Measurements from ENCODE around the gene MAP2K7.

The MAP2K7 gene

DNA sequence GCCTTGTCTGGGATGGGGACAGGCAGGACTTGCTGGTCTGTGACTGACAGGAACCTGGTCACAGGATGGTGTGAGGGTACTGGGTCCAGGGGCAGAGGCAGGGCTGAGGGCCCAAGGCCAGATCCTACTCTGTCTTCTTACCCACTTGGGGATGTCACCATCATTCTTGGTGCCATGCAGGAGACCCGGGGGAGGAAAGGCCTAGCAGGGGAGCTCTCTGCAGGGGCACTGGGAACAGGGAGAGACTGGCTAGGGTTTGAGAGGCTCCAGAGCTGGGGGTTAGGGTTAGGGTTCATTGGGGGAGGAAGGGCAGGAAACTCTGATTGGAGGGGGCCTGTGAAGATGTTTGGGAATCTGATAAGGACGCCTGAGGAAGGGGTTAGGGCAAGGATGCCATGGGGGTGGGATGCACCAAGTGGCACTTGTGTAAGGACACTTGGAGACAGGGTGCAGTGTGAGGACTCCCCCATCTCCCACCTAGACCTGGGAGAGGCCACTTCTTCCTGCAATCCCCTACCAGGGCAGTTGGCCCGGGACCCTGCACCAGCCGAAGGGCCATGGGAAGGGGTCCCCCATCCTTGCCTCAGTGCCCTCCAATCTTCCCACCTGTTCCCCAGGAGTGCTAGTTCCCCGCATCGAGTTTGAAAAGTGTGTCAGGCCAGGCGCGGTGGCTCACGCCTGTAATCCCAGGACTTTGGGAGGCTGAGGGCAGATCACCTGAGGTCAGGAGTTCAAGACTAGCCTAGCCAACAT, 36.4 kb upstream of the MAP2K7 start:
- DNase-seq = no peak

GRCh38 chr19:7868326-7868670, 35.4 kb upstream of the MAP2K7 start:
- no peak for DNase-seq

GRCh38 chr19:7868671-7869452, 34.8 kb upstream of the MAP2K7 start:
- no peak for DNase-seq

DNA sequence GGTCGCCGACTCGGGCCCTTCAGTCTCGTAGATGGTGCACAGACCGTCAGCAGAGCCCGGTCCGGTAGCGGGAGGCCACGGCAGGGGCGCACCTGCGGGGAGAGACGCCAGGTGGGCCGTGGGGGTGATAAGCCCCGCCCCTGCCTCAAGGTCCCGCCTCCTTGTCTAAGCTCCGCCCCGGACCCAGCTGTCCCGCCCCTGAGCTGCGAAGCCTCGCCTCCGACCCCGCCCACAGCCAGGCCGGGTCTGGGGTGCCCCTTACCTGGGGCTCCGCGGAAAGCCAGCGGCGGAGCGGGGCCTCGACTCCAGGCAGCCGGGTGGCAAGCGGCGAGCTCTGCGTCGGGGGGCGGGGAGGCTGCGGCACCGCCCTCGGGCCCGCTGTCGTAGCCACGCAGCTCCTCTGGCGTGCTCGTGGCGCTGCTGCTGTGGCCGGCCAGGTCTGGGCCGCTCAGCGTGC, 34.2 kb upstream of the MAP2K7 start:
- no peak for DNase-seq

DNA sequence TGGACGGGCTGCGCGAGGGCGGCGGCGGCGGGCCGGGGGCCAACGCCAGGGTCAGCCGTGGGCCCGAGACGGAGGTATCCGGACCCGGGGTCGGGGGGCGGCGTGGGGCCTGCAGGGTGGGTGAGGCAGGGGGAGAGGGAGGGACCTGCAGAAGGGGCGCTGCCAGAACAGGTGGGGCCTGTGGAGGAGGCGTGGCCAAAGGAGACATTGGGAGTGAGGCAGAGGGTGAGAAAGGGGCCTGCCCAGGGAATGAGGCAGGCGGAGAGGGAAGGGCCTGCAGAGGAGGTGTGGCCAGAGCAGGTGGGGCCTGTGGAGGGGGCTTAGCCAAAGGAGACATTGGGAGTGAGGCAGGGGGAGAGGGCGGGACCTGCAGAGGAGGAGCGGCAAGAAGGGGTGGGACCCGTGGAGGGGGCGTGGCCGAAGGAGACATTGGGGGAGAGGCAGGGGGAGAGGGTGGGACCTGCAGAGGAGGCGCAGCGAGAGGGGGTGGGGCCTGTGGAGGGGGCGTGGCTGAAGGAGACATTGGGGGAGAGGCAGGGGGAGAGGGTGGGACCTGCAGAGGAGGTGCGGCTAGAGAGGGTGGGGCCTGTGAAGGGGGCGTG, 33.7 kb upstream of the MAP2K7 start:
- no peak for DNase-seq

GRCh38 chr19:7870571-7871436, 32.9 kb upstream of the MAP2K7 start:
- DNase-seq = no peak

DNA sequence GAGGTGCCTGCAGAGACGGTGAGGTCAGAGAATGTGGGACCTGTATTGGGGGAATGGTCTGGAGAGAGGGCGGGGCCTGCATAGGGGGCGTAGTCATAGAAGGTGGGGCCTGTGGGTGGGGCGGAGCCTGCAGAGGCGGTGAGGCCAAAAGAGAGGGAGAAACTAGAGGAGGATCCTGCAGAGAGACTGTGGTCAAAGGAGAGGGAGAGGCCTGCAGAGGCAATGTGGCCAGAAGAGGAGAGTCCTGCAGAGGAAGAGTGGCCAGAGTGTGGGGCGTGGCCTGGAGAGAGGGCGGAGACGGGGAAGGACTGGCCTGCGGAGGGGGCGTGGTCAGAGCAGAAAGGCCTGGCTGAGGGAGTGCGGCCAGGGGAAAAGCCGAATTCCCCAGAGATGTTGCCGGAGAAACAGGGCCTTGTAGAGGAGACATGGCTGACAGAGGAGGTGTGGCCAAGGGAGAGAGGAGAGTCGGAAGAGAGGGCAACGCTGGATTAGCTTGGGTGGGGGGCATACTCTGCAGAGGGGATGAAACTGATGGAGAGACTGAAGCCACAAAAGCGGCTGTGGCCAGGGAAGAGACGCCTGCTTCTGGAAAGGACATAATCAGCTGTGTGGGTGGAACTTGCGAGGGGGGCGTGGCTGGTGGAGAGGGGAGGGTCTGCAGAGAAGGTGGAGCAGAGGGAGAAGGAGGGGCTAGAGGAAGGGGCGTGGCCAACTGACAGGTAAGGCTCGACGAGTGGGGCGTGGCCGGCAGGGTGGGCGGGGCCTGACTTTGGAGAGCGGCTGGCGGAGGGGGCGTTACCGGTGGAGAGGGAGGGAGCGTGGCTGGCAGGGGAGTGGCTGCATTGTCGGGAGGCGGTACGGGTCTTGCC, 32.0 kb upstream of the MAP2K7 start:
- DNase-seq = peak; percentile 90

DNA sequence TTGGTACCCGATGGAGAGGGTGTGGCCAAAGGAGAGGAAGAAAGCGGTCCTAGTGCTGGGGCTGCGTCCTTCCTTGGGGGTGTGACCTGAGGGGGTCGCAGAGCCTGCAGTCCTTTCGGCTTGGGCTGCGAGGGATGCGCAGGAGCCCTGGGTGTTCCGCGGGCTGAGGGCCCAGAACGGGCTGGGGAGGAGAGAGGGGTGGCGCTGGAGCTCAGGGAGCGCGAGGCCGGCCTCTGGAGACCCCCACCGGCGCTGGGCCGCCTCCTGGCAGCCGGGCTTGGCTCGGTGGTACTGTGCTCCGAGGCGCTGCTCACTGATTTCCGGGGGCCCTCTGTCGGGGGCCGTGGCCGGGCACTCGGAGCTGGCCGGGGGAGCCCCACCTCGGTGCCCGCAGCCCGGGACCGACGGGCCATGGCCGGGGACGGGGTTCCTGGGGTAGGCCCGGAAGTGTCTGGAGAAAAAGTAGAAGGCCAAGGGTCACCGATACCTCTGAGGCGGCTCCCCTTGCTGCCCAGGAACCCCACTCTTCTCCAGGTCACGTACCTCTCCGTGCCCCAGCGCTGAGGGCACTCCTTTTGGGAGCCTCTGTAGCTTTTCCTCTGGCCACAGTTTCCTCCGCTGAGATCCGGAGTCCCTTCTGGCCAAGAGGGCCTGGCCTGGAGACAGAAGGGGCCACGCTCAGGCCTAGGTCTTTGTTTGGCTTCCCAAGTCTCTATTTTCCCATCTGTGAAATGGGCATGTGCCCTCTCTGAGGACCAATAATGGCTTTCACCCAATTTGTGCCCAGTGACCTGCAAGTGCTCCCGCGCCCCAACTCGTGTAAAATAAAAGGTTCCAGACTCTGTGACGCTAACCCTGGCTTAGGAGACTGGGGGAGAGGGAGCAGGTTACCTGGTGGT, 31.1 kb upstream of the MAP2K7 start:
- no peak for DNase-seq

DNA sequence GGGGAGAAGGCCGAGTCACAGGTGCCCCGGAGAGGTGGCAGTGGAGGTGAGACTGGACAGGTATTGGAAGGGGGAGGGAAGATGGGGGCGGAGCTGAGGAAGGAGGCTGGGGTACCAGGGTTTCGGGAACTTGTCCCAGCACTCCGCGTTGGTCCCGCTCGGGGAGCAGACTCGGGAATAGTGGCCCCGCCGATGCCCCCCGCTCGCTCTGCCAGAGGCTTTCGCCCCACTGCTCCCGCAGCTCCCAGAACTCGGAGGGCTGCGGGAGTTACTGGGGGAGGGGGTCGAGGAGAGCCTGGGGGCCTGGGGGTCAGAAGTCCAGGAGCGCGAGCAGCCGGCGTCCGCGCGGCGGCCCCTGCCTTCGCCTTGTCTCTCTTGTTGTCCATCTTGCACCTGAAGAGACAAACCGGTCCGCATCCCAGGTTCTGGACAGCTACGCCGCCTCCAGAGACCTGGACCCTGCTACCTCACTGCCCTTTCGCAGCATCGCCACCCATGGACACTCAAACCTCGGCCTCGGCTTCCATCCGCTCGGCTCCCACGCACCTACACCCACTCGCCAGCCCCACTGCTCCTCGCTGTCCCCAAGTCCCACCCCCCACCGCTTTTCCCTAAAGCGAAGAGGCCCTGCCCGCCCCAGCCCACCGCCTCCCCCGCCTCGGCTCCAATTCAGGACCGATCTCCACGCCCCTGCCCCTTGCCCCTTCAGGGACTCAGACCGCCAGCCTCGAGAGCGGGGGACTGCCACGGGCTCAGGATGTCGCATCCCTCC, 30.2 kb upstream of the MAP2K7 start:
- DNase-seq = no peak

DNA sequence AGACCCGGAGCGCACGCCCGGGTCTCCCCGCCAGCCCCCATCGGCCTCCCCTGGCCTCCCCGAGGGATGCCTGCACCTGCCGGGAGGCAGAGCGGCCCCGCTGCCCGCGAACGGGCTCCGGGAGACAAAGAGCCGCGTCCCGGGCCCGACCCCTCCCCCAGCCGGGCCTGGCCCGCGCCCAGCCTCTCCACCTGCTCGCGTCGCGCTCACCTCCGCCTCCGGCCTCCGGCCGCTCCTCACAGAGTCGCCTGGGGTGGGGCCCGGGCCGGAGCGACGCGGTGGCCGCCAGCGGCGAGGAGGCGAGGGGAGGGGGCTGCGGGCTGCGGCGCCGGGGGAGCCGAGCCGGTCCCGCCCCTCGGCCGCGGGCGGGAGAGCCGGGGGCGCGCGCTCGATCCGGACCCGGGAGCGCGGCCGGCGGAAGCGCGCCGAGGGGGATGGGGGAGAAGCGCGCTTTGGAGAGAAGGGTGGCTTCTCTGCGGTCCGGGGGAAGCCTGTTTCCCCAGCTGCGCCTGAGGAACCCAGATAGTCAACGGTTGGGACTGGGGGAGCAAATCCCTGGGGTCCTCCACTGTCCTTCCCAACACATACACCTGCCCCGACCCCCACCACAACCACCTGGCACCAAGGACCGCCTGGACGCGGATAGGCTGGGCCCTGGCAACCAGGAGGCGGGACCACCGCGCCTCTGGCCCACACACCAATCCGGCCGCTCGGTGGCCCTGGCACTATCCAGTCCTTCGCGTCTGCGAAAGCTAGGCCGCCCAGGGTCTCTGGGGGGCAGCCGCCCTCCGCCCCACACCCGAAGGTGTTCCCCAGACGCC, 29.4 kb upstream of the MAP2K7 start, which contains the start of gene PRR36:
PRR36 (minus strand) TSS at position 315 of the 821 bp plus-strand sequence. CDS start 701 bp downstream, outside the sequence.
- peak; percentile 56 for DNase-seq

GRCh38 chr19:7874897-7875273, 28.8 kb upstream of the MAP2K7 start:
- DNase-seq = no peak

DNA sequence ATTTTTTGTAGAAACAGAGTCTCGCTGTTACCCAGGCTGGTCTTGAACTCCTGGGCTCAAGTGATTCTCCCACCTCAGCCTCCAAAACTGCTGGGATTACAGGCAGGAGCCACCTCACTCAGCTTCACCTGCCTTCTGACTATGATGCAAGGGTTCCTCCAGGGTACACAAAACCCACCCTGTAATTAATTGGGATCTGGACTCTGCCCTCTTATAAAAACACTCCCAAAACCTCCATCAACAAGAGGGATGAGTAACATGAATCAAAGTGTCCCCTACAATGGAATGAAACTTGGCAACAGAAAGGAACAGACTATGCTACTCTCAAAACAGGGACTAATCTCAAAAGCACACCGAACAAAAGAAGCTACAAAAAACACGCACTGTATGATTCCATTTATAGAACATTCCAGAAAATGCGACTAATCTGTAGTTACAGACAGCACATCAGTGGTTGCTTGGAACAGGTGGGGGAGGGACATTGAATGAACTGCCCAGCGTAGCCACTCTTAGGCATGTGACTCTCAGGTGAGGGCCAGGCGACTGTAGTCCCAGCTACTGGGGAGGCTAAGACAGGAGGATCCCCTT, 26.3 kb upstream of the MAP2K7 start:
- DNase-seq = no peak

- DNase-seq = no peak
These were observed 24.4 kb upstream of the MAP2K7 start for GRCh38 chr19:7879111-7879807.

DNA sequence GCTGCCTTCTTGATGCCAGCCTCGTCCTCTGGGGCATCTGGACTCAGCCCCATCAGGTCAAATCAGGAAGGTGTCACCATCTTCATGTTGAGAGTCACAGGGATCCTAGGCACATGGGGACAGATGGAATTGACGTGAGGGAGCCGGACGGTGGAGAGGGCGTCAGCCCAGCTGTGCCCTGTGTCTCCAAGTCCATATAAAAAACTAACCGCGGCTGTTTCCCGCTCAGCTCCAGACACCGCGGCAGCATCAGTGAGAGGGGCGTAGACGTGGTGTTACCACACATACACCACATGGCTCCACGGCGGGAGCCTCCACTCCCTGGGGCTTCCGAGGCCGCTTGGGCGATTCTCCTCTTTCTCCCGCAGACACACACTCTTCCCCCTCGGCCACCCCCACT, 23.8 kb upstream of the MAP2K7 start:
- DNase-seq = no peak

- no peak for DNase-seq
These were observed 21.8 kb upstream of the MAP2K7 start for GRCh38 chr19:7881910-7882309.

DNA sequence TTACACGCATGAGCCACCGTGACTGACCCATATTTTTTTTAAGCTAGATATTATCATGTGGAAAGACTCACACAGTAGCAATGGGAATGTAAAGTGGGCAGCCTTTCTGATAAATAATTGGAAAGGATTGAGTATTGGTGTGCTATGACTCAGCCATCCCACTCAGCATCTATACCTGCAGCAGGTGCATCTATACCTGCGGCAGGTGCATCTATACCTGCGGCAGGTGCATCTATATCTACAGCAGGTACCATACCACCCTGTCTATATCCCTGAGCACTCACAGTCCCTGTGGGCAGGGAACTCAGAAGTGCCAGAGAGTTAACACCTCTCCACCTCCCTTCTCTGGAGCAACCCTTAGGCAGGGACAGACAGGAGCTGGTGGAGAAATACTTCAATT, 20.6 kb upstream of the MAP2K7 start:
- no peak for DNase-seq

DNA sequence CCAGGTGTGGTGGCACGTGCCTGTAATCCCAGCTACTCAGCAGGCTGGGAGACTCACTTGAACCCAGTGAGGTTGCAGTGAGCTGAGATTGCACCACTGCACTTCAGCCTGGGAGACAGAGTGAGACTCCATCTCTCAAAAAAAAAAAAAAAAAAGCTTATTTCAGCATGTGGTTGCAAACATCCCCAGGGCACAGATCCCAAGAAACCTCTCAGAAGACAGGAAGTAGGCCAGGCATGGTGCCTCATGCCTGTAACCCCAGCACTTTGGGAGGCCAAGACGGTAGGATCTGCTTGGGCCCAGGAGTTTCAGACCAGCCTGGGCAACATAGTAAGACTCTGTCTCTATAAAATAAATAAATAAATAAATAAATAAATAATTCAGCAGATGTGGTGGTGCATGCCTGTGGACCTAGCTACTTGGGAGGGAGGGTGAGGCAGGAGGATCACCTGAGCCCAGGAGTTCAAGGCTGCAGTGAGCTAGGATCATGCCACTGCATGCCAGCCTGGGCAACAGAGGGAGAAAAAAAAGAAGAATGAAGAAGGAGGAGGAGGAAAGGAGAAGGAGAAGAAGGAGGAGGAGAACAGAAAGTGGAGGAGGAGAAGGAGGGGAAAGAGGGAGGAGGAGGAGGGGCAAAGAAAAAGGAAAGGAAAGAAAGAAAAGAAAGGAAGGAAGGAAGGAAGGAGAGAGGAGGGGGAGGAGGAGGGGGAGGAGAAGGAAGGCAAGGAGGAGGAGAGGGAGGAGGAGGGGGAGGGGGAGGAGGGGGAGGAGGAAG, 19.7 kb upstream of the MAP2K7 start:
- DNase-seq = no peak

Data from NCI-H2029 treated with DMSO at 0.1 percent for 48 hours (cell line).